HepG2 (cell line): ENCODE results near the gene NXT2. TPM values are rescaled to one million over a fixed set of nuclear protein-coding genes. Genes with fewer than 3 reads are reported as not detected.

Source experiments
- ATAC-seq: fragments of 200-7000 bp; cut with Tn5 transposase; 3 replicates; pipeline ENCODE4 v1.9.1; 2020; ENCODE audit warnings: mild to moderate bottlenecking, moderate library complexity
- BruUV-seq: library from RNA; stranded (reverse); fragments of 400-500 nt; replicated peaks from 2 replicates; lab custom pipeline; 2021; lab: Mats Ljungman, UMichigan
- CTCF ChIA-PET: fragments of 300-600 bp; formaldehyde crosslinking; extraction: SDS; loops from one replicate; lab custom pipeline; 2021; ENCODE audit warnings: low total read pairs, inconsistent platforms, low intra/inter-chr PET ratio; lab: Yijun Ruan, JAX
- POLR2A ChIA-PET: fragments of 350-600 bp; sonication (Branson Sonifier 250); formaldehyde crosslinking; loops from one replicate; lab custom pipeline; 2020; ENCODE audit warnings: antibody characterized with exemption, inconsistent platforms; lab: Yijun Ruan, JAX
- DNase-seq: peaks from one replicate; pipeline ENCODE4 v3.0.0-alpha.2; 2015; ENCODE audit warnings: low spot score
- FAIRE-seq: peaks from 3 replicates; lab custom pipeline; 2011; peaks lifted over from hg19 to GRCh38; lab: Jason Lieb, UNC
- H2AFZ ChIP-seq: one replicate; pipeline ENCODE4 v1.6.1; 2011; ENCODE audit warnings: low read length, inconsistent platforms
- H3K27ac ChIP-seq: fragments of 300-600 bp; 3 replicates; pipeline ENCODE4 v1.8.0; 2011; ENCODE audit warnings: mixed run types, mild to moderate bottlenecking, mixed read lengths, low read length, inconsistent platforms; ENCODE audit not compliant: insufficient read depth; ENCODE audit errors: extremely low read length
- H3K27me3 ChIP-seq, 2 experiments: fragments of 200-600 bp in 1 of 2; 2 replicates in 1 of 2; 3 replicates in 1 of 2; pipeline versions ENCODE4 v1.6.0 to v1.8.0; 2011; ENCODE audit warnings: low read length in 2 of 2, mild to moderate bottlenecking in 2 of 2, moderate library complexity in 2 of 2, inconsistent platforms in 1 of 2; ENCODE audit not compliant: insufficient read depth in 2 of 2, control insufficient read depth in 1 of 2
- H3K36me3 ChIP-seq, 2 experiments: fragments of 200-600 bp in 1 of 2; replicated peaks in 1 of 2; 2 replicates in 1 of 2; 3 replicates in 1 of 2; pipeline versions ENCODE4 v1.5.1 to v1.8.0; 2011; ENCODE audit warnings: low read length in 2 of 2, inconsistent platforms in 1 of 2; ENCODE audit not compliant: insufficient read depth in 2 of 2, control insufficient read depth in 1 of 2
- H3K4me1 ChIP-seq: 2 replicates; pipeline ENCODE4 v1.5.1; 2012; ENCODE audit warnings: low read length, inconsistent platforms; ENCODE audit not compliant: insufficient read depth
- H3K4me2 ChIP-seq: 2 replicates; pipeline ENCODE4 v1.6.0; 2011; ENCODE audit warnings: low read depth, low read length, inconsistent platforms
- H3K4me3 ChIP-seq, 3 experiments: fragments of 200-600 bp in 1 of 3; sonication (generic), shearing (Covaris generic) in 1 of 3; replicated peaks in 1 of 3; 2 replicates each; pipeline ENCODE4 v1.5.1; 2011 to 2016; ENCODE audit warnings: low read length in 3 of 3, inconsistent platforms in 2 of 3, low read depth in 2 of 3, mild to moderate bottlenecking in 2 of 3, control low read depth in 1 of 3, mixed read lengths in 1 of 3; ENCODE audit not compliant: insufficient read depth in 1 of 3
- H3K79me2 ChIP-seq: one replicate; pipeline ENCODE4 v1.6.1; 2011; ENCODE audit warnings: low read length, inconsistent platforms; ENCODE audit not compliant: insufficient read depth
- H3K9ac ChIP-seq: 2 replicates; pipeline ENCODE4 v1.6.0; 2011; ENCODE audit warnings: mild to moderate bottlenecking, low read depth, low read length, inconsistent platforms; ENCODE audit not compliant: insufficient read depth
- H3K9me3 ChIP-seq: 2 replicates; pipeline ENCODE4 v1.5.1; 2012; ENCODE audit warnings: mild to moderate bottlenecking, low read length
- H4K20me1 ChIP-seq: 2 replicates; pipeline ENCODE4 v1.6.0; 2011; ENCODE audit warnings: inconsistent platforms, mild to moderate bottlenecking, low read length, moderate library complexity; ENCODE audit not compliant: insufficient read depth
- ZNF143 ChIP-seq: sonication (generic); formaldehyde crosslinking; IDR thresholded peaks from 2 replicates; pipeline ENCODE4 v1.4.0; 2020; ENCODE audit warnings: missing genetic modification reagents
- ZNF235 ChIP-seq: sonication (generic); formaldehyde crosslinking; IDR thresholded peaks from 2 replicates; pipeline ENCODE4 v1.8.1; 2023; ENCODE audit warnings: mild to moderate bottlenecking, missing genetic modification reagents, borderline replicate concordance
- ZSCAN31 ChIP-seq: sonication (generic); formaldehyde crosslinking; IDR thresholded peaks from 2 replicates; pipeline ENCODE4 v1.5.0; 2020; ENCODE audit warnings: low read depth, mild to moderate bottlenecking, missing genetic modification reagents
- WGBS: methylation state at CpG from one replicate; pipeline ENCODE4 v1.1.6; 2017; ENCODE audit warnings: low lambda C conversion rate; 5-methylcytosine and 5-hydroxymethylcytosine counted together
- in situ Hi-C: cut with HindIII; loops from 2 replicates; pipeline ENCODE4 v1.10.0; 2017; ENCODE audit warnings: low pct_unique_long_range_greater_than_20kb; ENCODE audit not compliant: extremely low pct_ligation_motif_present
- intact Hi-C: fragments of 100-400 bp; cut with micrococcal nuclease; formaldehyde crosslinking; loops from one replicate; pipeline ENCODE4 v1.10.0; 2022; ENCODE audit not compliant: unreplicated experiment
- polyA plus RNA-seq, 8 experiments: library from polyadenylated mRNA; depleted of rRNA in 3 of 8; stranded (reverse) in 7 of 8; unstranded in 1 of 8; fragments of >200 nt; fragmentation: Illumina TruSeq in 4 of 8; extraction: Trizol in 4 of 8; gene quantifications; 2 replicates each; pipeline versions ENCODE4 v1.2.1 to v1.2.3, GENCODE V29; 2011 to 2016; ENCODE audit warnings: low read depth in 4 of 8, missing spikeins in 1 of 8, mixed read lengths in 1 of 8; ENCODE audit not compliant: insufficient read depth in 1 of 8
- total RNA-seq, 5 experiments: library from RNA; depleted of rRNA; stranded (reverse); fragments of >200 nt; fragmentation: Illumina TruSeq; extraction: Trizol; gene quantifications; 2 replicates each; pipeline ENCODE4 v1.2.3, GENCODE V29; 2016; ENCODE audit warnings: low read depth in 1 of 5
- TF ChIP-seq, protein P1 (sequence below): sonication (generic); formaldehyde crosslinking; IDR thresholded peaks from 2 replicates; pipeline ENCODE4 v1.4.0; 2020; ENCODE audit warnings: missing genetic modification reagents
- TF ChIP-seq, protein P2 (sequence below): fragments of 450-650 bp; IDR thresholded peaks from 2 replicates; pipeline ENCODE4 v1.6.1; 2017

Gene NXT2
- total and polyA plus RNA-seq, 2 of the 13 experiments (the other 11 are each of a cell fraction or from before 2014, with no cell fraction given): 9.5 to 14.9 TPM

DNA sequence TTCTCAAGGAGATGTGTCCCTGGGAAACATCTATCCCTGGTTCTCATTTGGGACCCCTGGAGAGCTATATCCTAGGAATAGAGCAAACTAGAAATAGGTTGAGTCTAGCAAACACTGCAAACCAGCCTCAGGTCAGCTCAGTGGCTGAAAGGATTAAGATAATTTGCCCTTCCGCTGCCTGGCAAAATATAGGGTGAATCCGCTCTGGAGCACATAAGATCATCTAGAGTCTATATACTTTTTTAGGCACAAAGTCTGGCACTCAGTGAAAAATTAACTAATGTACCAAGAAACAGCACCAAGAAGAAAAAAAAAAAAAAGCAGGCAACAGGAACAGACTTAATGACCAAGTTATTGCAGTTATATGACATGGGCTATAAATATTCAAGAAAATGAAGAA lies 47.5 kb upstream of the NXT2 start (continued):
- TF ChIP-seq, protein P1, sequence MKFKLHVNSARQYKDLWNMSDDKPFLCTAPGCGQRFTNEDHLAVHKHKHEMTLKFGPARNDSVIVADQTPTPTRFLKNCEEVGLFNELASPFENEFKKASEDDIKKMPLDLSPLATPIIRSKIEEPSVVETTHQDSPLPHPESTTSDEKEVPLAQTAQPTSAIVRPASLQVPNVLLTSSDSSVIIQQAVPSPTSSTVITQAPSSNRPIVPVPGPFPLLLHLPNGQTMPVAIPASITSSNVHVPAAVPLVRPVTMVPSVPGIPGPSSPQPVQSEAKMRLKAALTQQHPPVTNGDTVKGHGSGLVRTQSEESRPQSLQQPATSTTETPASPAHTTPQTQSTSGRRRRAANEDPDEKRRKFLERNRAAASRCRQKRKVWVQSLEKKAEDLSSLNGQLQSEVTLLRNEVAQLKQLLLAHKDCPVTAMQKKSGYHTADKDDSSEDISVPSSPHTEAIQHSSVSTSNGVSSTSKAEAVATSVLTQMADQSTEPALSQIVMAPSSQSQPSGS (CRISPR knock-in tag): no peak

DNA sequence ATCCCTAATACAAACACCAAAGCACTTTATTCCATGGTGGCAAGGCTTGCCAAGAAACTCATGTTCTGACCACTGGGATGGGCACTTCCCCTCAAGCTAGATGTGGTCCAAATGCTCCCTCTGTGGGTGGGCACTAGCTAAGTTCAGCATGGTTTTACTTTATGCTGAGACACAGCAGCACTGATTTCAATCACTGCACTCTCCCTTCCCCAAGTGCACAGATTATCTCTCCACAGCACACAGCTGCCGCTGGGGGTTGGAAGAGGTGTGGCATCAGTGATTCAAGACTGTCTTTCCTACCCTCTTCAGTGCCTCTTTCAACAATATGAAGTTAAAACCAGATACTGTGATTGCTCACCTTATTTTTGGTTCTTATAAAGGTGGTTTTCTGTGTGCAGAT lies 38.2 kb upstream of the NXT2 start:
- no peak for ATAC-seq
- intact Hi-C loops: no loop called here
- no peaks in the 10 kb centered on the region for H3K79me2 ChIP-seq
- CTCF ChIA-PET: no interaction called here
- H3K9me3 ChIP-seq: no peaks in the 10 kb centered on the region
- no peaks in the 10 kb centered on the region for H3K36me3 ChIP-seq
- H2AFZ ChIP-seq: no peak overlapping the region
- H3K4me1 ChIP-seq: no peaks in the 10 kb centered on the region
- no peak overlapping the region for H3K4me3 ChIP-seq
- BruUV-seq: no TSS peak
- no peak overlapping the region for H3K4me2 ChIP-seq
- no peak for DNase-seq
- WGBS: 0% methylated on average over 1 of the region's 1 CpG
- no peak overlapping the region for H3K27ac ChIP-seq
- no peak overlapping the region for H3K9ac ChIP-seq
- TF ChIP-seq, protein P2, sequence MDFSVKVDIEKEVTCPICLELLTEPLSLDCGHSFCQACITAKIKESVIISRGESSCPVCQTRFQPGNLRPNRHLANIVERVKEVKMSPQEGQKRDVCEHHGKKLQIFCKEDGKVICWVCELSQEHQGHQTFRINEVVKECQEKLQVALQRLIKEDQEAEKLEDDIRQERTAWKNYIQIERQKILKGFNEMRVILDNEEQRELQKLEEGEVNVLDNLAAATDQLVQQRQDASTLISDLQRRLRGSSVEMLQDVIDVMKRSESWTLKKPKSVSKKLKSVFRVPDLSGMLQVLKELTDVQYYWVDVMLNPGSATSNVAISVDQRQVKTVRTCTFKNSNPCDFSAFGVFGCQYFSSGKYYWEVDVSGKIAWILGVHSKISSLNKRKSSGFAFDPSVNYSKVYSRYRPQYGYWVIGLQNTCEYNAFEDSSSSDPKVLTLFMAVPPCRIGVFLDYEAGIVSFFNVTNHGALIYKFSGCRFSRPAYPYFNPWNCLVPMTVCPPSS: no peak
- no peak for TF ChIP-seq ZNF235 (CRISPR knock-in tag)
- no peaks in the 10 kb centered on the region for H4K20me1 ChIP-seq
- in situ Hi-C loops: no loop called here
- POLR2A ChIA-PET: no interaction called here
- no peak for FAIRE-seq
- no peaks in the 10 kb centered on the region for H3K27me3 ChIP-seq

DNA sequence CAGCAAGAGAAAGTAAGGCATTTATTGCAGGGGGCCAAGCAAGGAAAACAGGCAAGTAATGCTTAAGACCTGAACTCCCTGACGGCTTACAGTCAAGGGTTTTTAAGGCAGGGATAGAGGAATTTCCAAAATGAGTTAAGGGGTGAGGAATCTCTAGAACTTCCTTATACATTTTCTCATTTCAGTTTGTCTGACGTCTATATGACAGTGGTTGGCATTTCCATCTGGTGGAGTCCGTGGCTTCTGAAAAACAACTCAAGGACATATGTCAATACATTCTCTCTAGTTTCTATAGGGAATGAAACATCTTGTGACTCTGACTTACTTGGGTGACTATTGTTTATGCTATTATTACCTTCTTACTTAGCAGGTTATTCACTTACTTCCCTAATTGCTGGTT lies 35.5 kb upstream of the NXT2 start:
- Histone ChIP-seq H3K4me1 (no peaks in the 10 kb centered on the region), H3K27ac (no peak overlapping the region), H3K9ac (no peak overlapping the region), H3K9me3 (no peaks in the 10 kb centered on the region), H3K36me3 (no peaks in the 10 kb centered on the region), H3K27me3 (no peaks in the 10 kb centered on the region), H4K20me1 (no peaks in the 10 kb centered on the region), H3K4me2 (no peak overlapping the region), H2AFZ (no peak overlapping the region), H3K4me3 (no peak overlapping the region), H3K79me2 (no peaks in the 10 kb centered on the region)
- intact Hi-C loops: no loop called here
- CTCF ChIA-PET: no interaction called here
- WGBS: 10% methylated on average over 2 of the region's 3 CpGs
- no peak for ATAC-seq
- POLR2A ChIA-PET: no interaction called here
- DNase-seq: no peak
- in situ Hi-C loops: no loop called here
- TF ChIP-seq ZSCAN31 (CRISPR knock-in tag): no peak
- no peak for TF ChIP-seq ZNF143
- FAIRE-seq: no peak
- BruUV-seq: no TSS peak
